ENCODE measurements around the gene CCDC97.

Gene CCDC97

GRCh38 chr19:41298348-41298964, 11.5 kb upstream of the CCDC97 start:
- DNase-seq (ENCODE audit: low spot score) = no peak

GRCh38 chr19:41299046-41299754, 10.8 kb upstream of the CCDC97 start:
- no peak for DNase-seq (ENCODE audit: low spot score)

- DNase-seq (ENCODE audit: low spot score) = peak; percentile 70
Observed at GRCh38 chr19:41299755-41300089, 10.2 kb upstream of the CCDC97 start.

- DNase-seq (ENCODE audit: low spot score) = no peak
Observed at GRCh38 chr19:41300555-41300954, 9.4 kb upstream of the CCDC97 start.

GRCh38 chr19:41302624-41303351, 7.2 kb upstream of the CCDC97 start:
- no peak for DNase-seq (ENCODE audit: low spot score)

- no peak for DNase-seq (ENCODE audit: low spot score)
Observed at GRCh38 chr19:41303954-41304353, 6.0 kb upstream of the CCDC97 start.

GRCh38 chr19:41304706-41305483, 5.1 kb upstream of the CCDC97 start:
- DNase-seq (ENCODE audit: low spot score) = no peak

- no peak for DNase-seq (ENCODE audit: low spot score)
Observed at GRCh38 chr19:41305927-41306793, 3.8 kb upstream of the CCDC97 start.

- DNase-seq (ENCODE audit: low spot score) = no peak
Observed at GRCh38 chr19:41307090-41307875, 2.7 kb upstream of the CCDC97 start.

- no peak for DNase-seq (ENCODE audit: low spot score)
Observed at GRCh38 chr19:41307954-41308449, 2.0 kb upstream of the CCDC97 start.

- peak; percentile 86 for DNase-seq (ENCODE audit: low spot score)
Observed at GRCh38 chr19:41308450-41309179, 1.4 kb upstream of the CCDC97 start.

GRCh38 chr19:41309180-41310032, 566 bp upstream of the CCDC97 start:
- peak; percentile 37 for DNase-seq (ENCODE audit: low spot score)

- DNase-seq (ENCODE audit: low spot score) = no peak
Observed at GRCh38 chr19:41311072-41311471, 1.1 kb downstream of the CCDC97 start.

- no peak for DNase-seq (ENCODE audit: low spot score)
Observed at GRCh38 chr19:41311613-41312012, 1.6 kb downstream of the CCDC97 start.

- DNase-seq (ENCODE audit: low spot score) = no peak
Observed at GRCh38 chr19:41316306-41316920, 6.4 kb downstream of the CCDC97 start.

GRCh38 chr19:41318696-41319499, 8.9 kb downstream of the CCDC97 start:
- DNase-seq (ENCODE audit: low spot score) = no peak

- DNase-seq (ENCODE audit: low spot score) = no peak
Observed at GRCh38 chr19:41319500-41320184, 9.7 kb downstream of the CCDC97 start.
